ENCODE results near the gene POLK. TPM values are rescaled to one million over a fixed set of nuclear protein-coding genes. Genes with fewer than 3 reads are reported as not detected.

POLK gene
- total RNA-seq, 1 donor from 2014 or later = 27.6 TPM

DNA sequence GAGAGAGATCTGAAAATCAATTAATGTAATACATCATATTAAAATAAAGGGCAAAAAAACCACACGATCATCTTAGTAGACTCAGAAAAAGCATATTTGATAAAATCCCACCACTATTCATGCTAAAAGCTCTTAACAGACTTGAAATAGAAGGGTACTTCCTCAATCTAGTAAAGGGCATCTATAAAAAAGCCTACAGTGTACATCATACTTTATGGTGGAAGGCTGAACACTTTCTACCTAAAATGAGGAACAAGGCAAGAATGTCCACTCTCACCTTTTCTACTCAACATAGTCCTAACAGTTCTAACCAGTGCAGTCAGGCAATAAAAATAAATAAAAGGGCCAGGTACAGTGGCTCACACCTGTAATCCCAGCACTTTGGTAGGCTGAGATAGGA, 38.9 kb downstream of the POLK start:
- Histone ChIP-seq H3K36me3 (ENCODE audit: insufficient read depth, low read length) (peaks cover 8% of the 10 kb centered on the region), H3K79me2 (ENCODE audit: insufficient read depth, low read length) (peaks cover 14% of the 10 kb centered on the region), H3K9me3 (ENCODE audit: insufficient read depth, low read depth, low read length) (no peaks in the 10 kb centered on the region), H3K27ac (ENCODE audit: low read depth, low read length) (no peak overlapping the region), H3K27me3 (ENCODE audit: insufficient read depth, low read length) (no peaks in the 10 kb centered on the region), H3K4me2 (ENCODE audit: low read length) (no peak overlapping the region), H3K4me3 (ENCODE audit: insufficient read depth, low read depth, low read length) (no peak overlapping the region), H2AFZ (ENCODE audit: low read depth, low read length) (no peak overlapping the region), H3K4me1 (ENCODE audit: insufficient read depth, low read length) (no peaks in the 10 kb centered on the region), H4K20me1 (ENCODE audit: insufficient read depth, low read length) (no peaks in the 10 kb centered on the region), H3K9ac (ENCODE audit: low read length) (no peak overlapping the region)
- no peak for FAIRE-seq
- H3K36me3 Mint-ChIP-seq (ENCODE audit: low read depth, unreplicated experiment) = peaks cover 7% of the 10 kb centered on the region
- H3K9me3 Mint-ChIP-seq (ENCODE audit: unreplicated experiment) = no peaks in the 10 kb centered on the region
- no peak overlapping the region for H3K4me3 Mint-ChIP-seq (ENCODE audit: unreplicated experiment)
- H3K27ac Mint-ChIP-seq (ENCODE audit: unreplicated experiment) = no peak overlapping the region
- TF ChIP-seq EZH2 (IDR thresholded peaks at IDR 0.05; ENCODE audit: insufficient read depth, low read length) = no peak
- TF ChIP-seq, protein P1, sequence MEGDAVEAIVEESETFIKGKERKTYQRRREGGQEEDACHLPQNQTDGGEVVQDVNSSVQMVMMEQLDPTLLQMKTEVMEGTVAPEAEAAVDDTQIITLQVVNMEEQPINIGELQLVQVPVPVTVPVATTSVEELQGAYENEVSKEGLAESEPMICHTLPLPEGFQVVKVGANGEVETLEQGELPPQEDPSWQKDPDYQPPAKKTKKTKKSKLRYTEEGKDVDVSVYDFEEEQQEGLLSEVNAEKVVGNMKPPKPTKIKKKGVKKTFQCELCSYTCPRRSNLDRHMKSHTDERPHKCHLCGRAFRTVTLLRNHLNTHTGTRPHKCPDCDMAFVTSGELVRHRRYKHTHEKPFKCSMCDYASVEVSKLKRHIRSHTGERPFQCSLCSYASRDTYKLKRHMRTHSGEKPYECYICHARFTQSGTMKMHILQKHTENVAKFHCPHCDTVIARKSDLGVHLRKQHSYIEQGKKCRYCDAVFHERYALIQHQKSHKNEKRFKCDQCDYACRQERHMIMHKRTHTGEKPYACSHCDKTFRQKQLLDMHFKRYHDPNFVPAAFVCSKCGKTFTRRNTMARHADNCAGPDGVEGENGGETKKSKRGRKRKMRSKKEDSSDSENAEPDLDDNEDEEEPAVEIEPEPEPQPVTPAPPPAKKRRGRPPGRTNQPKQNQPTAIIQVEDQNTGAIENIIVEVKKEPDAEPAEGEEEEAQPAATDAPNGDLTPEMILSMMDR (IDR thresholded peaks at IDR 0.05; ENCODE audit: insufficient read depth, low read depth, low read length) = no peak
- no peak for DNase-seq (ENCODE audit: low read depth)
- no peaks in the 10 kb centered on the region for H3K27me3 Mint-ChIP-seq (ENCODE audit: low read depth, unreplicated experiment)
- no peaks in the 10 kb centered on the region for H3K4me1 Mint-ChIP-seq (ENCODE audit: low read depth, unreplicated experiment)

DNA sequence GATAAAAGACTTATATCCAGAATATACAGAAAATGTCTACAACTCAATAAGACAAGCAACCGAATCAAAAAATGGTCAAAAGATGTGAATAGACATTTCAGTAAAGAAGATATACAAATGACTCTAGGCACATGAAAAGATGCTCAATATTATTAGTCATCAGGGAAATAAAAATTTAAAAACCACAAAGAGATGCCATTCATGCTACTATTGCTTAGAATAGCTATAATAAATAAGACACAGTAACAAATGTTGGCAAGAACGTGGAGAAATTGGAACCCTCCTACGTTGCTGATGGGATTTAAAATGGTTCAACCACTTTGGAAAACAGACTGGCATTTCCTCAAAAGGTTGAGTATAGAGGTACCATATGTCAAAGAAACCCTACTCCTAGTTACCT, 39.8 kb downstream of the POLK start:
- Mint-ChIP-seq H3K4me1 (ENCODE audit: low read depth, unreplicated experiment) (no peaks in the 10 kb centered on the region), H3K27me3 (ENCODE audit: low read depth, unreplicated experiment) (no peaks in the 10 kb centered on the region), H3K36me3 (ENCODE audit: low read depth, unreplicated experiment) (peaks cover 7% of the 10 kb centered on the region), H3K27ac (ENCODE audit: unreplicated experiment) (no peak overlapping the region), H3K9me3 (ENCODE audit: unreplicated experiment) (no peaks in the 10 kb centered on the region), H3K4me3 (ENCODE audit: unreplicated experiment) (no peak overlapping the region)
- Histone ChIP-seq H3K4me1 (ENCODE audit: insufficient read depth, low read length) (no peaks in the 10 kb centered on the region), H3K9ac (ENCODE audit: low read length) (no peak overlapping the region), H3K4me2 (ENCODE audit: low read length) (no peak overlapping the region), H3K9me3 (ENCODE audit: insufficient read depth, low read depth, low read length) (no peaks in the 10 kb centered on the region), H3K36me3 (ENCODE audit: insufficient read depth, low read length) (peaks cover 8% of the 10 kb centered on the region), H4K20me1 (ENCODE audit: insufficient read depth, low read length) (no peaks in the 10 kb centered on the region), H3K79me2 (ENCODE audit: insufficient read depth, low read length) (peaks cover 11% of the 10 kb centered on the region), H3K27me3 (ENCODE audit: insufficient read depth, low read length) (no peaks in the 10 kb centered on the region), H2AFZ (ENCODE audit: low read depth, low read length) (no peak overlapping the region), H3K27ac (ENCODE audit: low read depth, low read length) (no peak overlapping the region), H3K4me3 (ENCODE audit: insufficient read depth, low read depth, low read length) (no peak overlapping the region)
- peak; percentile 20 for FAIRE-seq
- TF ChIP-seq, protein P1 (IDR thresholded peaks at IDR 0.05; ENCODE audit: insufficient read depth, low read depth, low read length) = no peak
- no peak for TF ChIP-seq EZH2 (IDR thresholded peaks at IDR 0.05; ENCODE audit: insufficient read depth, low read length)
- peak; percentile 70 for DNase-seq (ENCODE audit: low read depth)

DNA sequence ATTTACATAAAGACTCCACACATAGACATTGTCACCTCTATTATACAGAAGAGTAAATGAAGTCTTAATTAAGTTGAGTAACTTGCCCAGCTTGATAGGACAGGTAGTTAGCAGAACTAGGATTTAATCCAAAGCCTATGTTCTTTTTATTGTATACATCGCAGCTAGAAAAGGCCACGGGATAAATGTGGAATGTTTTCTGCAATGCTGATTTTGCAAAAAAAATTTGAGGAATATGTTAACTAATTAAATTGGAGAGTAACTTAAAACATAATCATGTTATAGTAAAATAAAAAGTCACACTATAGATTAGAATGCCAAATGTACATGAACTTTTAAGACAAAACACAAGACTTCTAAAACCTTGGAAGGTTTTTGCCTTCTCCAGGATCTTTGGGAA, 41.1 kb downstream of the POLK start:
- peaks cover 5% of the 10 kb centered on the region for H3K79me2 ChIP-seq (ENCODE audit: insufficient read depth, low read length)
- TF ChIP-seq, protein P1 (IDR thresholded peaks at IDR 0.05; ENCODE audit: insufficient read depth, low read depth, low read length) = no peak
- TF ChIP-seq EZH2 (IDR thresholded peaks at IDR 0.05; ENCODE audit: insufficient read depth, low read length) = no peak
- DNase-seq (ENCODE audit: low read depth) (no peak), FAIRE-seq (no peak)
- H3K9me3 Mint-ChIP-seq (ENCODE audit: unreplicated experiment) = no peaks in the 10 kb centered on the region
- H3K27me3 ChIP-seq (ENCODE audit: insufficient read depth, low read length) = no peaks in the 10 kb centered on the region
- H3K9me3 ChIP-seq (ENCODE audit: insufficient read depth, low read depth, low read length) = no peaks in the 10 kb centered on the region
- no peak overlapping the region for H2AFZ ChIP-seq (ENCODE audit: low read depth, low read length)
- no peaks in the 10 kb centered on the region for H3K4me1 Mint-ChIP-seq (ENCODE audit: low read depth, unreplicated experiment)
- H3K27ac Mint-ChIP-seq (ENCODE audit: unreplicated experiment) = no peak overlapping the region
- H3K4me2 ChIP-seq (ENCODE audit: low read length) = no peak overlapping the region
- no peaks in the 10 kb centered on the region for H3K27me3 Mint-ChIP-seq (ENCODE audit: low read depth, unreplicated experiment)
- no peak overlapping the region for H3K4me3 ChIP-seq (ENCODE audit: insufficient read depth, low read depth, low read length)
- peaks cover 11% of the 10 kb centered on the region for H3K36me3 Mint-ChIP-seq (ENCODE audit: low read depth, unreplicated experiment)
- H3K36me3 ChIP-seq (ENCODE audit: insufficient read depth, low read length) = peaks cover 8% of the 10 kb centered on the region
- H3K9ac ChIP-seq (ENCODE audit: low read length) = no peak overlapping the region
- H3K4me1 ChIP-seq (ENCODE audit: insufficient read depth, low read length) = no peaks in the 10 kb centered on the region
- no peaks in the 10 kb centered on the region for H4K20me1 ChIP-seq (ENCODE audit: insufficient read depth, low read length)
- no peak overlapping the region for H3K4me3 Mint-ChIP-seq (ENCODE audit: unreplicated experiment)
- no peak overlapping the region for H3K27ac ChIP-seq (ENCODE audit: low read depth, low read length)

Data from astrocyte (in vitro differentiated cells and primary cell).